PC-9 (cell line): Measurements from ENCODE around the gene DACH1.

Experiments
- EZH2 ChIP-seq: fragments of 200-600 bp; sonication (generic); IDR thresholded peaks from 2 replicates; pipeline ENCODE4 v1.8.0; 2017; ENCODE audit warnings: antibody characterized with exemption, low read depth
- TF ChIP-seq, protein P1 (sequence below): fragments of 200-600 bp; sonication (generic); conservative IDR thresholded peaks from 2 replicates; pipeline ENCODE4 v1.6.1; 2017; ENCODE audit warnings: mixed run types, antibody characterized with exemption, mild to moderate bottlenecking, moderate library complexity

DNA sequence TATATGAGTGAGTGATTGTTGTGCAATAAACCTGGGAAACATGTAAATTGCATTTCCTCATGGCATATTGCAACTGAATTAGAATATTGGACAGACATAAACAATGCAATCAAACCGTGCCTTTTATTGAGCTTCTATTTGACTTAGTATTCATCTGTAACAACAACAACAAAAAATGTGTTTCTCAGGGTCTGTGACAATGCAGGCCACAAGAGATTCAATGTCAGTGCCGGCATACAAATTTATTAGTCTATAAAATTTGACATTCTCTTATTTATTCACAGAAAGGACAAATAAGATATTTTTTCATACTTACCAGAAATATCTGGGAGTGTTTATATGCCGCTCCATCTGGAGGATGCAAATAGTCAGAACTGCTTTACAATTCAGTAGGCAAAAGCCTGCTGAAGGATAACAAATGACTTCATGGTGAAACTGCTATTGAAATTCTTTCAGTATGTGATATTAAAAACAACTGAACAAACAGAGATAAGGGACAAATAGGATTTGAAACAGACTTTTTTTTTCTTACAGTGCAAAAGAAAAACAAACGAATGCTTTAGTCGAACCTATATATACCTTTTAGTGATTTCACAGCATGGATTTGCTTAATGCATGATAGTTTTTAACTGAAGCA is 77.2 kb downstream of the DACH1 start:
- TF ChIP-seq, protein P1, sequence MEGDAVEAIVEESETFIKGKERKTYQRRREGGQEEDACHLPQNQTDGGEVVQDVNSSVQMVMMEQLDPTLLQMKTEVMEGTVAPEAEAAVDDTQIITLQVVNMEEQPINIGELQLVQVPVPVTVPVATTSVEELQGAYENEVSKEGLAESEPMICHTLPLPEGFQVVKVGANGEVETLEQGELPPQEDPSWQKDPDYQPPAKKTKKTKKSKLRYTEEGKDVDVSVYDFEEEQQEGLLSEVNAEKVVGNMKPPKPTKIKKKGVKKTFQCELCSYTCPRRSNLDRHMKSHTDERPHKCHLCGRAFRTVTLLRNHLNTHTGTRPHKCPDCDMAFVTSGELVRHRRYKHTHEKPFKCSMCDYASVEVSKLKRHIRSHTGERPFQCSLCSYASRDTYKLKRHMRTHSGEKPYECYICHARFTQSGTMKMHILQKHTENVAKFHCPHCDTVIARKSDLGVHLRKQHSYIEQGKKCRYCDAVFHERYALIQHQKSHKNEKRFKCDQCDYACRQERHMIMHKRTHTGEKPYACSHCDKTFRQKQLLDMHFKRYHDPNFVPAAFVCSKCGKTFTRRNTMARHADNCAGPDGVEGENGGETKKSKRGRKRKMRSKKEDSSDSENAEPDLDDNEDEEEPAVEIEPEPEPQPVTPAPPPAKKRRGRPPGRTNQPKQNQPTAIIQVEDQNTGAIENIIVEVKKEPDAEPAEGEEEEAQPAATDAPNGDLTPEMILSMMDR, result no peak
- TF ChIP-seq EZH2, result no peak
